NCI-H1105 treated with DMSO at 0.1 percent for 48 hours (cell line): ENCODE results near the gene GLIPR2.
"Not testable (repeated sequence)": the region's sequence is repeated elsewhere in the genome, so short reads cannot be mapped to it uniquely, and the experiment has no call there.

Experiments used
- DNase-seq: peaks from one replicate; lab custom pipeline; 2025; lab: John Stamatoyannopoulos, UW

Gene GLIPR2

DNA sequence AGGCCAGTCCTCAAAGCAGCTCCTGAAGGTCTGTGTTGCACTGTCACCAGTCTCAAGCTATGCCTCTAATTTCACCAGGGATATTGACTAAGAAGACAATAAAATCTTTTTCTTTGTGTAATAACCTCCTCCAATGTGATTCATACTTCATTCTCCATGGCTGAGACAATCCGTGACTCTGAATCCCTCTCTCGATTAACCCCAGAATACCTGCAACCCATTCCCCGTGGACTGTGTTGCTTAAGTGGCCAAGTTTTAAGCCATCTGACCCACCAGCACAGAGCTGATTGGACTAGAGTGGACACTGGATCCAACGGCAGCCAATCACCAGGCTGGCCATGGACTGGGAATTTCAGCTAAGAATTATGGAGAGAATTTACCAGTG is 27.2 kb downstream of the GLIPR2 start:
- DNase-seq, result no peak

DNA sequence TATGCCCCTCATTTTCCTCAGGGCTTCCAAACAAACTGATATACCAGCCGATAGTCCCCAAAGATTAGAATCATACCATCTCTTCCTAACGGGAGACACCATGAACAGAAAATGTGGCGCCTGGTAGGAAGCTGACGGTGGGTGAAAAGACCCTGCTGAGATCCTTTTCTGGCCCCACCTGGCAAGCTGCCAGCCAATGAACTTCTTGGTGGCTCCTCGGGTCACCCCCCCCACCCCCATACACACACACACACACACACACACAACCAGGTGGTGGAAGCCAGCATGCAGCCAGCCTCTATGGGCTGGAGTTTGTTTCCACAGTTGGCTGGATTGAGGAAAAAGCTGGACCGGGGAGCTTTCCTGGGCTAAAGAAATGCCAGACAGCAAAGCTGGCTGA is 27.8 kb downstream of the GLIPR2 start:
- DNase-seq, result no peak

DNA sequence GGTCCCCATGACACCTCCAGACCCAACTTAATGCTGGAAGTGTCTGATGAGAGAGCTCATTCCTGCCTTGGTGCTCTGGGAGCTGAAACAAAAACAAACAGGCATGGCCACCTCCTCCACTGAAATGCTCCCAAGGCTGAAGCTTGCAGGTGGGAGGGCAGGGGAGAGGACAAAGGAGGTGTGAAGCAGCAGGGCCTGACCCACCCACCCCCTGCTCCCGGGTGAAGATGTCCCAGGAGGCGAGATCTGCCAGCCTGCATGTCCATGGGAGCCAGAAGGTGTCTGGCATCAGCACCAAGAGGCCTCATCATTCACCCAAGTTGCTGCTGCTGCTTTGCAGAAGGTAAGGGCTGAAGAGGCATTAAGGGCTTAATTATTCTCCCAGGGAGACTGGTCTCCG is 28.5 kb downstream of the GLIPR2 start:
- DNase-seq, result no peak

DNA sequence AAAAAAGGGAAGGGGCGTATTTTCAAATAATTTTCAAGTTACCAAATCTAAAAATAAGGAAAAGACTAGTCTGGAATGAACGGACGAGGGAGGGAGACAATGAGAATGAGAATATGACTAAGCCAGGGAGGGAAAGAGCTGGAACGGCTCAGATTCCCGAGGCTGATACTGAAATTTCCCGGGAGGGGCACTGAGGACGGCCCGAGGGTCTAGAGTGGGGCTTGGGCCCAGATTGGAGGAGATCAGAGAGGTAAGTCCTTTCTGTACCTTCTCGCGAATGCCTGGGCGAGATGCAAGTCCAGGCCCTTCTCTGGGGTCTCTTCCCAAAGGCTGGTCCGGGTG is 29.3 kb downstream of the GLIPR2 start:
- no peak for DNase-seq

DNA sequence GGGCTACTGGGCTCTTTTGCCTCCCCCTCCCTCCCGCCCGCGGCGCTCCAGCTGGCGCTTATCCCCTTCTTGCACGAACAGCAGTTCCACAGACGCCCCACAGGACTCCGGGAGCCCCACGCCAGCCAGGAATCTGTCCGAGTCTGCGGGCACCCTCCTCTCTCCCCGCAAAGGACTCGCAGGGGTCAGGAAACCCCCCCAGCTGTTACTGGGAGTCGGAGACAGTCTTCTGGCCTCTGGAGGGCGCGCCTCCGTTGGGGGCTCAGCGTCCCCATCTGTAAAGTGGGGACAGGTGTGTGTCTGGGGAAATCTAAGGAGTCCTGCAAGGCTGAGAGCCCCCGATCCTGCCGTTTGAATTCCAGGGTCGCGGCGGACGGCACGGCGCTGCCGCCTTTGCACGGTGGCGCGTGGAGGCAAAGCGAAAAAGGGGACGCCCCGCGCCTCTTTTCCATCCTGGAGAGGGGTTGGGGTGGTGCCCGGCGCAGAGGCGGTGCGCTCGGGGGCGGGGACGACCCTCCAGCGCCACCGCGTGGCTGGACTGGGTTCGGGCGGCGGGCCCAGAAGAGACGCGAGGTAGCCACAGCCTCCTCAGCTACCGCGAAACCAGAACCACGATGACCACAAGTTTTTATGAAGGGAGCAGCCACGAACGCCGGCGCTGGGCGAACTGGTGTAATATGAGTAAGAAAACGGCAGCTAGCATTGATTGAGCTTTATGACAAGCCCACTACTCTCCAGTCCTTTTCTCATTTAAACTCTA is 29.8 kb downstream of the GLIPR2 start:
- DNase-seq, result no peak

DNA sequence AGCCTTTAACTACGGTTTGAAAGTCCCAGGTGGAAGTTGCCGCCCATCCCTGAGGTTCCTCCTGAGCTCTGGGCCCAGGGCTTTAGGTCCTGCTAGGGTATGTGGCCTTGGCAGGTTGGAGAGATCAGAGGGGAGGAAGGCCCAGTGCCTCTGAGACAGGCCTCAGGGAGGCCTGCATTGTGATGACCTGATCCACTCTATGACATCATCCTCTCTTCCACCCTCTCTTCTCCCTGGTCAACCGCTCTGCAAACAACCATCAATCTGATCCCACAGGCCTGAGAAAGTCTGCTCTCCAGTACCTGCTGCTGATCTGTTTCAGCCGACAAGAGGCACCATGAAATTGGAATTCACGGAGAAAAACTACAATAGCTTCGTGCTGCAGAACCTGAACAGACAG is 32.6 kb downstream of the GLIPR2 start, which contains the start of gene CCIN:
TSS of gene CCIN (plus strand) at position 223 of the 400 bp plus-strand sequence. CDS start at position 338, 115 bp downstream.
- no peak for DNase-seq

DNA sequence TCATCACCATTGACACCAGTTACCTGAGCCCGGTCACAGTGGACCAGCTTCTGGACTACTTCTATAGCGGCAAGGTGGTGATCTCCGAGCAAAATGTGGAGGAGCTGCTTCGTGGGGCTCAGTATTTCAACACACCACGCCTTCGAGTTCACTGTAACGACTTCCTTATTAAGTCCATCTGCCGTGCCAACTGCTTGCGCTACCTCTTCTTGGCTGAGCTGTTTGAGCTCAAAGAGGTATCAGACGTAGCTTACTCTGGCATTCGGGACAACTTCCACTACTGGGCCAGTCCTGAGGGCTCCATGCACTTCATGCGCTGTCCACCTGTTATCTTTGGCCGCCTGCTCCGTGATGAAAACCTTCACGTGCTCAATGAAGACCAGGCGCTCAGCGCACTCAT is 33.2 kb downstream of the GLIPR2 start:
- DNase-seq, result no peak

DNA sequence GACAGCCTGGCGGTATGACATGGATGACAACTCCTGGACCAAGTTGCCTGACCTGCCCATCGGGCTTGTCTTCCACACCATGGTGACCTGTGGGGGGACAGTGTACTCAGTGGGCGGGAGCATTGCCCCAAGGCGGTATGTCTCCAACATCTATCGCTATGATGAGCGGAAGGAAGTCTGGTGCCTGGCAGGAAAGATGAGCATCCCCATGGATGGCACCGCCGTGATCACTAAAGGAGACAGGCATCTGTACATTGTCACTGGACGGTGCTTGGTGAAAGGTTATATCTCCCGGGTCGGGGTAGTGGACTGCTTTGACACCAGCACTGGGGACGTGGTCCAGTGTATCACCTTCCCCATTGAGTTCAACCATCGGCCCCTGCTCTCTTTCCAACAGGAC is 34.0 kb downstream of the GLIPR2 start:
- DNase-seq, result no peak

DNA sequence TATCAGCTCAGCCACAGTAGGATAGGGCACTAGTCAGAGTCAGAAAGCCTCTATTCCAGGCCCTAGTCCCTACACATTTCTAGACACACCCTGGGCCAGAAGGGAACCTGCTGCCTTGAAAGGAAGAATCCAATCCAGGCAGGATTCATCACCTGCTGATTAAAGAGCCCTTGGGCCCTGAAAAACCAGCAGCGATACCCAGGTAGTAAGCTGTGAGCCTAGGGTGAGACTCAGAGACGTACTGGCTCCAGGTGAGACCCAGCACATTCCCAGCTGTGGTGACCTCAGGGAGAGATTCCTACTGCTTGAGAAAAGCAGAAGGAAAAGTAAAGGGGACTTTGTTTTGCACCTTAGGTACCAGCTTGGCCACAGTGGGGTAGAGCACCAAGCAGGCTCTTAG is 37.3 kb downstream of the GLIPR2 start:
- DNase-seq, result no peak

DNA sequence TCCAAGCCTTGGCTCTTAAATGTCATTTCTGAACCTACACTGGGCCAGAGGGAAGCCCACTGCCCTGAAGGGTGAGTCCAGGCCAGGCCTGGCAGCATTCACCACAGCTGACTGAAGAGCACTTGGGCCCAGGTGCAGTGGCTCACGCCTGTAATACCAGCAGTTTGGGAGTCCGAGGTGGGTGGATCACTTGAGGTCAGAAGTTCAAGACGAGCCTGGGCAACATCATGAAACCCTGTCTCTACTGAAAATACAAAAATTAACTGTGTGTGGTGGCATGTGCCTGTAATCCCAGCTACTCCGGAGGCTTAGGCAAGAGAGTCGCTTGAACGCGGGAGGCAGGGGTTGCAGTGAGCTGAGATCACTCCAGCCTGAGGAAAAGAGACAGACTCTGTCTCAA is 37.7 kb downstream of the GLIPR2 start:
- no peak for DNase-seq

DNA sequence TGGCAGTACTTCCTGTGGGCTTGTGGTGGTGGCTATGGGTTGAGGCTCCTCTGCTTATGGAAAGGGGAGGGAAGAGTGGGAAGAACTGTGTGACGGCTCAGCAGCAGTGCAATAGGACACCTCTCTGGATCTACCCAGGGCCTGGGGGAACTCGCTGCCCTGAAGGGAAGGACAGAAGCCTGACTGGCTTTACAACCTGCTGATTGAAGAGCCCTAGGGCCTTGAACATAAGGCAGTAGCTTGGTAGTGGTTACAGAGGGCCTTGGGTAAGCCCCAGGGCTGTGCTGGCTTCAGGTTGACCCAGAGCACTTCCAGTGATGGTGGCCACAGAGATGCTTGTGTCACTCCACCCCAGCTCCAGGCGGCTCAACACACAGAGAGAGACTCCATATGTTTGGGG is 38.2 kb downstream of the GLIPR2 start:
- no peak for DNase-seq

DNA sequence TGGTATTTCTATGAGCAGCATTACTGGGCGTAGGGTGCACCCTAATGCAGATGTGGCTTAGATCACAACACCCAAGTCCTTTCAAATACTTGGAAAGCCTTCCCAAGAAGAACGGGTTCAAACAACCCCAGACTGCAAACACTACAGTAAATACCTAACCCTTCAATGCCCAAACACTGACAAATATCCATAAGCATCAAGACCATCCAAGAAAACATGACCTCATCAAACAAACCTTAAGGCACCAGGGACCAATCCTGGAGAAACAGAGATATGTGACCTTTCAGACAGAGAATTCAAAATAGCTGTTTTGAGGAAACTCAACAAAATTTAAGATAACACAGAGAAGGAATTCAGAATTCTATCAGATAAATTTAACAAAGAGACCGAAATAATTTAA is 38.7 kb downstream of the GLIPR2 start:
- not testable (repeated sequence) for DNase-seq

DNA sequence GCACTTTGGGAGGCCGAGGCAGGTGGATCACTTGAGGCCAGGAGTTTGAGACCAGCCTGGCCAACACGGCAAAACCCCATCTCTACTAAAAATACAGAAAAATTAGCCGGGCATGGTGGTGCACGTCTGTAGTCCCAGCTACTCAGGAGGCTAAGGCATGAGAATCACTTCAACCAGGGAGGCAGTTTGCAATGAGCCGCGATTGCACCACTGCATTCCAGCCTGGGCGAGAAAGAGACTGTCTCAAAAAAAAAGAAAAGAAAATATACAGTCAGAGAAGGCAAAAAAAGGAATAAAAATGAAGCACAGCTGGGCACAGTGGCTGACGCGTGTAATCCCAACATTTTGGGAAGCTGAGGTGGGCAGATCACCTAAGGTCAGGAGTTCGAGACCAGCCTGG is 40.0 kb downstream of the GLIPR2 start:
- not testable (repeated sequence) for DNase-seq

DNA sequence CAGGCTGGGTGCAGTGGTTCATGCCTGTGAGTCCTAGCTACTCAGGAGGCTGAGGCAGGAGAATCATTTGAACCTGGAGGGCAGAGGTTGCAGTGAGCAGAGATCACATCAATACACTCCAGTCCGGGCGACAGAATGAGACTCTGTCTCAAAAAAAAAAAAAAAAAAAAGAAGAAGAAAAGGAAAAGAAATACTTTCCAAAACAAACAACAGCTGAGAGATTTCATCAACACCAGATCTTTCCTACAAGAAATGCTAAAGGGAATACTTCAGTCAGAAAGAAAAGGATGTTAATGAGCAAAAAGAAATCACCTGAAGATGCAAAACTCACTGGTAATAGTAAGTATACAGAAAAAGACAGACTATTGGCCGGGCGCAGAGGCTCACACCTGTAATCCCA is 41.0 kb downstream of the GLIPR2 start:
- no peak for DNase-seq

DNA sequence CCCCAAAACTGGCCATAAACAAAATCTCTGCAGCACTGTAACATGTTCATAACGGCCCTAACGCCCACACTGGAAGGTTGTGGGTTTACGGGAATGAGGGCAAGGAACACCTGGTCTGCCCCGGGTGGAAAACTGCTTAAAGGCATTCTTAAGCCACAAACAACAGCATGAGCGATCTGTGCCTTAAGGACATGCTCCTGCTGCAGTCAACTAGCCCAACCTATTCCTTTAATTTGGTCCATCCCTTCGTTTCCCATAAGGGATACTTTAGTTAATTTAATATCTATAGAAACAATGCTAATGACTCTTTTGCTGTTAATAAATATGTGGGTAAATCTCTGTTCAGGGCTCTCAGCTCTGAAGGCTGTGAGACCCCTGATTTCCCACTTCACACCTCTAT is 43.7 kb downstream of the GLIPR2 start:
- DNase-seq, result not testable (repeated sequence)

DNA sequence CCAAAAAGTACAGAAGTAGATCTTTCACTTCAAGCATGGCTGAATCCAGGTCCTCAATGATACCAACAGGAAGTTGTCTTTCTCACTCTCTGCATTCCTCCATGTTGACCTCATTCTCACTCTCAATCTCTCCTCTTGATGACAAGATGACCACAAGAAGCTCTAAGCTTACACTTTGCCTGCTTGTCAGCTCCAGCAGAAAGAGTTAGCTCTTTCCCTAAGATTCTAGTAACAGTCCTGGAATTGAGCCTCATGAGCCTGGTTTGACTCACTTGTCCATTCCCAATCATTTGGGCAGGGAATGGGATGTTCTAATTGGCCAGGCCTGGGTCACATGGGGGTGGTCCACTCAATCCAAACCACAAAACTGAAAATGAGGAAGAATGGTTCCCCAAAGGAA is 50.9 kb downstream of the GLIPR2 start:
- no peak for DNase-seq

DNA sequence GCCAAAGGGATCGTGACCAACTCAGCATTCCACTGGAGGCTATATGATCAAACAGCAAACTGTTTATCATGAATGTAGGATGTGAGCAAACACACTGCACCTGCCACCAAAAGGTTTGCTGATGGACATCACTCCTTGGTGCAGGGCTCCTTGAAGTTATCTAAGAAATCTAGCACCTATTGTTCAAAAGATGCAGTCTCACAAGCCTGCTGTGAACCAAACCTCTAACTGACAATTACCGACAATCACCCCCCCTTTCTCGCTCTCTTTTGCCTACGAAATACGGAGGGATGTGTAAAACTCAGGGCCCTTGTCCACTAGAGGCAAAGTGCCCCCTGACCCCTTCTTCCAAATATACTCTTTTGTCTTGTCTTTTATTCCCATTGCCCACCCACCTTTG is 51.7 kb downstream of the GLIPR2 start:
- no peak for DNase-seq

DNA sequence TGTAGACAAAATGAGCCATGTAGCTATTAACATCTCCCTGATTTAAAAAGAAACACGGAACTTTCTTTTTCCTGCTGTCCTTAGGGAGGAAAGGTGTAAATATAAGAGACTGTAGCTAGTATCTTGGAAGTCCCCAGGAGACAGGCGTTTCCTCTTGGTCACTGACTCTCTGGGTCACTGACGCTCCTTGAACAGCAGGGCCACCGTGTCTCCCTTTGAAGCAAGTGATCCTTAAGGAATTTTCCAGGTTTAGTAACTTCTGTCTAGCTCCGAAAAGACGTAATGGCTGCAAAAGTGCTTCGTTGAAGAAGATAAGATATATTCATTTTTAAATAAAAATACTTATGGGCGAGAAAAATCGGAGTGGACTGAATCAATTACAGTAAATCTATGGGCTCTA is 53.4 kb downstream of the GLIPR2 start:
- no peak for DNase-seq

DNA sequence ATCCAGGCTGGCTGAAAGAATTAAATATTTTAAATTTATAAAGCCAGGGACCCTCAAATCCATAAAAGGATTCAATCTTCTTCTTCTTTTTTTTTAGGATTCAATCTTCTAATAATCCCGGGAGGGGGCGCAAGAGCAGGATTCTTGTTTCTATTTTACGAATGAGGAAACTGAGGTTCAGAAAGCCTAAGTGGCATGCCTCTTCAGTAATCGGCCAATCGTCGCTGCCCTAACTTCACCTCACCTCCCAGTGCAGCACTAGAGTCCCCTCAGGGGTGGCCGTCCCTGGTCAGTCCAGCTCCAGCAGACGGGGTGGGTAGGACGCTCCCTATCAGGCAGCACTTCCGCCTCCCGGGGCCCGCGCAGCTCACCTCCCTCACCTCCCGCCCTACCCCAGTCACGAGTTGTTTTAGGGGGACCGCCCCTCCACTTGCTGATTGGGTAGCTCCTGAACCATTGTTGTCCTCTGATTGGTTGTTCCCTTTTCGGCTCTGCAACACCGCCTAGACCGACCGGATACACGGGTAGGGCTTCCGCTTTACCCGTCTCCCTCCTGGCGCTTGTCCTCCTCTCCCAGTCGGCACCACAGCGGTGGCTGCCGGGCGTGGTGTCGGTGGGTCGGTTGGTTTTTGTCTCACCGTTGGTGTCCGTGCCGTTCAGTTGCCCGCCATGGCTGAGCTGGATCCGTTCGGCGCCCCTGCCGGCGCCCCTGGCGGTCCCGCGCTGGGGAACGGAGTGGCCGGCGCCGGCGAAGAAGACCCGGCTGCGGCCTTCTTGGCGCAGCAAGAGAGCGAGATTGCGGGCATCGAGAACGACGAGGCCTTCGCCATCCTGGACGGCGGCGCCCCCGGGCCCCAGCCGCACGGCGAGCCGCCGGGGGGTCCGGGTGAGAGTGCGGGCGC is 54.1 kb downstream of the GLIPR2 start, which contains the start of gene CLTA:
TSS of gene CLTA (plus strand) at position 534 of the 902 bp plus-strand sequence. CDS start at position 670, 136 bp downstream.
- DNase-seq, result peak; percentile 98

DNA sequence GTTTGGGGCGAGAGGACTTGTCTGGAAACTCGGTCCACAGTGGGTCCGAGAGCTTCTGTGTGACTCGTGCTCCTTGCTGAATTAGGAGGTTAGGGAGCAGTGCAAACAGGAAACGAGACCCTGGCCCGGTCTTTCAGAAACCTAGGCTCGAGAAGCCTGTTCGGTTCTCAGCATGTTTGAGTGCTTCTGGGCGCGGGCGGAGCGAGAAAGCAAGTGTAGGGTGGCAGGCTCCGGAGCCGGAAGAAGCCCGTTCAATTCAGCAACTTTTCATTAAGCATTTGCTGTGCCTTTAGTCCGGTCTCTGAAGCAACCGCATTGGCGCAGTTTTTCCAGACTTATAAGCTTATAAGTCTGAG is 54.7 kb downstream of the GLIPR2 start:
- DNase-seq, result no peak

DNA sequence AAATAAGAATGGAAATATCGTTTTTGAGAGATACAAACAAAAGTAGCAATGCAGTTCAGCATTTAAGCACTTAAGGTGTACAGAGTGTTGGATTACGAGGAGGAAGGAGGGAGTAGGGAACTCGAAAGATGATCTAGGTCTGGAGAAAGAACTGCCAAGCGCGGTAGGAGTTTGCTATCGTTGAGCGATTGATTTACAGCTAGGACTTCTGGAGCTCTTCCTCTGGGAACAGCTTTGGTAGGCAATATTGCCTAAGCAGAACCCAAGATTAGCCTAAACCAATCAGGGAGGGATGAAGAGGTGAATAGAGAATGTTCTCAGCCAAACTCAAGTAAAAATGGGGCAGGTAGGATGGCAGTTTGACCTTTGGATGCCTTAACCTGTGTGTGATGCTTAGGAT is 55.2 kb downstream of the GLIPR2 start:
- DNase-seq, result no peak

DNA sequence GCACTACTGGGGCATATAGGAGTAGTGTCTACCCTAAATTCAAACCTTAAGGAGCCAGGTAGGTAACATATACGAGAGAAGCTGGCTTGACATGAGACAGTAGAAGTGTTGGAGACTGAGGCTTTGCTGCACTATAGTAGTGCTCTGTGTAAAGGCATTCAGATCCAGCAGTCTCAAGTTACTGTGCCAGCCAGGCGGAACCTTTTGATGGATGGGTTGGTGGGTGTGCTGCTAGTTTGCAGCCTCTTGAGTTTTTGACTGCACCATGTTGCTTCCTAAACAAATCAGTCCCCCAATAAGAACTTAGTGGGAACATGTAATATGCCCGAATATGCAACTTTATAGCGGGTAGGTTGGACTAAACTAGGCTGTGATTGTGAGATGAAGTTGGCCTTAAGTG is 55.7 kb downstream of the GLIPR2 start:
- DNase-seq, result no peak

DNA sequence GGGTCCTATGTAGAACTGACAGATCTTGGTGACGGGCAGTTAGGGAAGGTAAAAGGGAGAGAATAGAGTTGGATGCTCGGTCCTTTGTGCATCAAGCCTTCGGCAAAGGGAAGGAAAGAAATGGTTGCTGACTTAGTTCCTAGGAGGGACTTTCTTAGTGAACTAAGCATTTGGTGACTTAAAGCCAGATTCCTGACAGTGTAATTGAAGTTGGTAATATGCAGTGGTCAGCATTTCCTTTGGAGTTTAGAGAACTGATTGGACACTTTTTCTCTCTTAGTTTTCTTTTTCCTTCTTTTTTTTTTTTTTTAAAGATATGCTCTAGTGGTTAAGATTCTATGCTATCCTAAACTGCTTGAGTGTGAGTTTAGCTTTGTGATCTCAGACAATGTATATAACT is 56.5 kb downstream of the GLIPR2 start:
- DNase-seq, result no peak
